ENCODE data around the gene PARM1. TPM values are rescaled to one million over a fixed set of nuclear protein-coding genes. Genes with fewer than 3 reads are reported as not detected.

The PARM1 gene
- total and polyA plus RNA-seq, 9 of the 15 experiments (the other 6 are each of a cell fraction or from before 2014, with no cell fraction given): 0.07 TPM; not detected in 8

DNA sequence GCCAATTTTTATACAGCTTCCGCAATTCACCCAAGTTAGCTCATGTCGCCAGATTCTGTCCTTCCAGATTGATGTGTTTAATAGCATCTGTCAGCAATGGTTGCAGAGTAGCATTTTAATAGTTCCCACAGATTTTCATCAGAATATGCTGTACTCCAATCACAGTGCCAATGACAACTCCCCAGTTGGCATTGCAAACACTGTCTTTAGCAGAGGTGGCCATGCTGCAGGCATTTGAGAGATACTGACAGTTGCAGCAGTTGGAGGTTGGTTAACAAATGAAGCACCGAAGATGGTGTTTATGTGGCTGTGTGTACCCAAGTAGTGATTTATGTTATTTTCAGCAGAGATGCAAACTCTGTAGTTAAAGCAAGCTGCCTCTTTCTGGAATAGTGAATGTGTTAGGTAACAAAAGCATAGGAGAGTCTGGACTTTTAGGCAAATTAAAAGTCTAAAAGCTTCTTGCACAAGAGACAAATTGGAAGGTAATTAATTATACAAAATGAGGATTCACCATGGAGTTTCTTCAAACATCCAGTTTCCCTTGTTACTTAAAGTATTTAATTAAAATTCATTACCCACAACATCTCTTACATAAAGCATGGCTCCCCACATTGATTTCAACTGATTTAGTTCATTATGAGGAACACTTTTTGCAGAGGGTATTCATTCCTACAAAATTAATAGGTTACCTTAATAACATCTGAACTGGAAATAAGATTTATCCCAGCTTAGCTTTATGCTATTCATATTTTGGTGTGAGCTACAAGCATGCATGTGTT is 65.2 kb downstream of the PARM1 start:
- 0% methylated on average over 3 of the region's 3 CpGs for WGBS (ENCODE audit: insufficient coverage, low coverage, missing lambda C conversion rate)
- TF ChIP-seq RFX1 (IDR thresholded peaks at IDR 0.05) (no peak), MTA3 (IDR thresholded peaks at IDR 0.05; ENCODE audit: borderline replicate concordance) (no peak), ELK1 (CRISPR knock-in tag; IDR thresholded peaks at IDR 0.05) (no peak), POLR3G (IDR thresholded peaks at IDR 0.05; ENCODE audit: extremely low read depth, insufficient read length, insufficient replicate concordance) (no peak), ZBTB5 (IDR thresholded peaks at IDR 0.05) (no peak), EWSR1 (IDR thresholded peaks at IDR 0.05; ENCODE audit: borderline replicate concordance, low read depth, partially characterized antibody) (no peak), ZFP36 (IDR thresholded peaks at IDR 0.05; ENCODE audit: low read depth, low read length, partially characterized antibody) (no peak), ZNF76 (CRISPR knock-in tag; IDR thresholded peaks at IDR 0.05; ENCODE audit: borderline replicate concordance) (no peak), PPARD (CRISPR knock-in tag; IDR thresholded peaks at IDR 0.05) (no peak), POLR2AphosphoS2 (IDR thresholded peaks at IDR 0.05; ENCODE audit: low read length) (no peak), DDX20 (tag; IDR thresholded peaks at IDR 0.05; ENCODE audit: low read depth) (no peak), ZNF232 (CRISPR knock-in tag; IDR thresholded peaks at IDR 0.05) (no peak)

More for the DNA sequence above, 65.2 kb downstream of the PARM1 start:
- intact Hi-C loops (cut with micrococcal nuclease) (no loop called here), in situ Hi-C loops (cut with MboI) (no loop called here)
- ATAC-seq (no peak), DNase-seq (ENCODE audit: extremely low read depth in 1 of 4, low spot score in 3 of 4) (no peak), FAIRE-seq (no peak)
- Histone ChIP-seq H3K79me2 (ENCODE audit: control insufficient read depth, insufficient read depth, low read length) (no peaks in the 10 kb centered on the region), H2AFZ (ENCODE audit: low read depth, low read length) (no peak overlapping the region), H3K4me1 (replicated peaks in 1 of 2; ENCODE audit: control insufficient read depth in 2 of 2, insufficient read depth in 2 of 2, low read length in 2 of 2) (no peaks in the 10 kb centered on the region), H3K36me3 (ENCODE audit: control insufficient read depth, insufficient read depth, low read length) (no peaks in the 10 kb centered on the region), H3K9me1 (ENCODE audit: control insufficient read depth, insufficient read depth, low read length) (no peaks in the 10 kb centered on the region), H3K27ac (ENCODE audit: extremely low read depth, low read depth, low read length) (no peak overlapping the region), H4K20me1 (replicated peaks; ENCODE audit: control insufficient read depth, insufficient read depth, low read length) (no peaks in the 10 kb centered on the region), H3K4me3 (no peak overlapping the region), H3K4me2 (ENCODE audit: insufficient read depth, low read length) (no peak overlapping the region), H3K9me3 (replicated peaks; ENCODE audit: control insufficient read depth, insufficient read depth, low read depth, low read length) (no peaks in the 10 kb centered on the region), H3K9ac (ENCODE audit: insufficient read depth in 1 of 2, low read depth in 2 of 2, low read length in 2 of 2) (no peak overlapping the region), H3K27me3 (ENCODE audit: control insufficient read depth in 2 of 2, insufficient read depth in 2 of 2, low read length in 2 of 2) (no peaks in the 10 kb centered on the region)
- ChIA-PET CTCF (ENCODE audit: low intra/inter-chr PET ratio) (no interaction called here), POLR2A (no interaction called here)
- no TSS peak for BruUV-seq (replicated peaks)
